HEK293 (cell line): Measurements from ENCODE around the gene NXPH4.

ENCODE experiments used
- CTCF ChIP-seq: fragments of 450-650 bp; formaldehyde crosslinking; IDR thresholded peaks from 2 replicates; pipeline ENCODE4 v1.5.1; 2016; ENCODE audit warnings: missing biosample characterization, missing genetic modification characterization
- PATZ1 ChIP-seq: fragments of 450-650 bp; formaldehyde crosslinking; IDR thresholded peaks from 2 replicates; pipeline ENCODE4 v1.5.1; 2016; ENCODE audit warnings: missing biosample characterization, missing genetic modification characterization
- PBX3 ChIP-seq: sonication (generic); formaldehyde crosslinking; IDR thresholded peaks from 2 replicates; pipeline ENCODE4 v1.8.1; 2022; ENCODE audit warnings: mild to moderate bottlenecking, moderate library complexity, missing genetic modification reagents
- SETDB1 ChIP-seq: IDR thresholded peaks from one replicate; pipeline ENCODE4 v1.6.1; 2017; ENCODE audit warnings: mild to moderate bottlenecking, low read length, moderate library complexity, mixed read lengths; ENCODE audit not compliant: insufficient read length
- ZNF324 ChIP-seq: fragments of 450-650 bp; formaldehyde crosslinking; IDR thresholded peaks from 2 replicates; pipeline ENCODE4 v1.5.1; 2016; ENCODE audit warnings: missing biosample characterization, missing genetic modification characterization

GRCh38 chr12:57173683-57174082, 42.9 kb upstream of the NXPH4 start:
- TF ChIP-seq CTCF (tag by site-specific recombination) (no peak), SETDB1 (no peak), PBX3 (CRISPR knock-in tag) (no peak), PATZ1 (tag by site-specific recombination) (no peak), ZNF324 (tag by site-specific recombination) (no peak)
